ENCODE results near the gene HTT-AS. TPM values are rescaled to one million over a fixed set of nuclear protein-coding genes. Genes with fewer than 3 reads are reported as not detected.
"Not testable (repeated sequence)": the region's sequence is repeated elsewhere in the genome, so short reads cannot be mapped to it uniquely, and the experiment has no call there.

The HTT-AS gene
- total RNA-seq, 1 donor from 2014 or later = not detected

DNA sequence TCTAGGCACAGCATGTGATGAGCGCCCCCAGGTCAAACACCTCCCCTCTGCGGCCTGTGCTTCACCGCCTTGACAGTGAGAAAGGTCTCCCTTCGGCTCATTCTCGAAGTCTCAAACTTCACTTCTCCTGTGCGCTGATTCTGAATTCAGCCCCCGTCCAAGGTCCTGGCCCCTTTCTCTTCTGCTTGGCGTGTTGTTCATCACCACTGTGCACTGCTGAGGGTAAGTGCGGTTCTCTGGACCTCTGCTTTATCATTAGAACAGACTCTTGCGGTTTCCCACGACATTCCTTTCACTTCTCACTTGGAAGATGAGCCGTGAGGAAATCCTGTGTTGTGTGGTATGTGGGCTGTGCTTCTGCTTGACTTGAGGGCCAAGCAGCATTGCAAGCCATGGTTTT is 11.9 kb downstream of the HTT-AS start:
- H3K36me3 Mint-ChIP-seq (ENCODE audit: low read depth) = peaks cover 2% of the 10 kb centered on the region
- no peak overlapping the region for H3K4me3 Mint-ChIP-seq (ENCODE audit: unreplicated experiment)
- peaks cover 17% of the 10 kb centered on the region for H3K27me3 Mint-ChIP-seq (ENCODE audit: low read depth)
- DNase-seq (ENCODE audit: low spot score) = no peak
- peaks cover 5% of the 10 kb centered on the region for H3K9me3 Mint-ChIP-seq (ENCODE audit: low read depth)
- TF ChIP-seq, protein P1, sequence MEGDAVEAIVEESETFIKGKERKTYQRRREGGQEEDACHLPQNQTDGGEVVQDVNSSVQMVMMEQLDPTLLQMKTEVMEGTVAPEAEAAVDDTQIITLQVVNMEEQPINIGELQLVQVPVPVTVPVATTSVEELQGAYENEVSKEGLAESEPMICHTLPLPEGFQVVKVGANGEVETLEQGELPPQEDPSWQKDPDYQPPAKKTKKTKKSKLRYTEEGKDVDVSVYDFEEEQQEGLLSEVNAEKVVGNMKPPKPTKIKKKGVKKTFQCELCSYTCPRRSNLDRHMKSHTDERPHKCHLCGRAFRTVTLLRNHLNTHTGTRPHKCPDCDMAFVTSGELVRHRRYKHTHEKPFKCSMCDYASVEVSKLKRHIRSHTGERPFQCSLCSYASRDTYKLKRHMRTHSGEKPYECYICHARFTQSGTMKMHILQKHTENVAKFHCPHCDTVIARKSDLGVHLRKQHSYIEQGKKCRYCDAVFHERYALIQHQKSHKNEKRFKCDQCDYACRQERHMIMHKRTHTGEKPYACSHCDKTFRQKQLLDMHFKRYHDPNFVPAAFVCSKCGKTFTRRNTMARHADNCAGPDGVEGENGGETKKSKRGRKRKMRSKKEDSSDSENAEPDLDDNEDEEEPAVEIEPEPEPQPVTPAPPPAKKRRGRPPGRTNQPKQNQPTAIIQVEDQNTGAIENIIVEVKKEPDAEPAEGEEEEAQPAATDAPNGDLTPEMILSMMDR (IDR thresholded peaks at IDR 0.05) = no peak
- H3K4me1 Mint-ChIP-seq (ENCODE audit: low read depth) = no peaks in the 10 kb centered on the region
- H3K27ac Mint-ChIP-seq (ENCODE audit: unreplicated experiment) = no peak overlapping the region

DNA sequence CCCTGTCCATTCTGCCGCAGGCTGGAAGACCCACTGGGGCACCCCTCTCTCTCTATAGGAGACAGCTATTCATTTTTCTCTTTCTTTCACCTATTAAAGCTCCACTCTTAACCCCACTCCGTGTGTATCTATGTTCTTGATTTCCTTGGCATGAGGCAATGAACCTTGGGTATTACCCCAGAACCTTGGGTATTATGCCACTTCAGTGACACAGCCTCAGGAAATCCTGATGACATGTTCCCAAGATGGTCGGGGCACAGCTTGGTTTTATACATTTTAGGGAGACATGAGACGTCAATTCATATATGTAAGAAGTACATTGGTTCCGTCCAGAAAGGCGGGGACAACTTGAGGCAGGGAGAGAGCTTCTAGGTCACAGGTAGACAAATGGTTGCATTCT is 13.4 kb downstream of the HTT-AS start:
- TF ChIP-seq, protein P1 (IDR thresholded peaks at IDR 0.05) = no peak
- no peak overlapping the region for H3K4me3 Mint-ChIP-seq (ENCODE audit: unreplicated experiment)
- peaks cover 2% of the 10 kb centered on the region for H3K36me3 Mint-ChIP-seq (ENCODE audit: low read depth)
- DNase-seq (ENCODE audit: low spot score) = no peak
- no peaks in the 10 kb centered on the region for H3K4me1 Mint-ChIP-seq (ENCODE audit: low read depth)
- peaks cover 13% of the 10 kb centered on the region for H3K27me3 Mint-ChIP-seq (ENCODE audit: low read depth)
- no peak overlapping the region for H3K27ac Mint-ChIP-seq (ENCODE audit: unreplicated experiment)
- peaks cover 7% of the 10 kb centered on the region for H3K9me3 Mint-ChIP-seq (ENCODE audit: low read depth)

DNA sequence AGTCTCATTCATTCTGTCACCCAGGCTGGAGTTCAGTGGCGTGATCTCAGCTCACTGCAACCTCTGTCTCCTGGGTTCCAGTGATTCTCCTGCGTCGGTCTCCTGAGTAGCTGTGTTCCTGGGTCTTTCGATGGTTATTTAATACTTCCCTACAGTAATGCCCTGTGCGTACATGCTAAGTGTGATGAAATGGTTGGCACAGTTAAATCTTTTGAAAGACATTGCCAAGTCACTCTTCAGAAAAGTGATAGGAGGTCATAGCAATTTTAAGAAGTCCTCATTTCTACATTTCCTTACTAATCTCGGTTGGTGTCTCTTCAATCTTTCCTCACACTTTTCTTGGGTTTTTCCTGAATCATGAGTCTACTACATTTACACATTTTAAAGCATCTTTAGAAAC is 14.4 kb downstream of the HTT-AS start:
- peaks cover 5% of the 10 kb centered on the region for H3K36me3 Mint-ChIP-seq (ENCODE audit: low read depth)
- H3K4me3 Mint-ChIP-seq (ENCODE audit: unreplicated experiment) = no peak overlapping the region
- H3K27me3 Mint-ChIP-seq (ENCODE audit: low read depth) = peaks cover 11% of the 10 kb centered on the region
- H3K27ac Mint-ChIP-seq (ENCODE audit: unreplicated experiment) = no peak overlapping the region
- DNase-seq (ENCODE audit: low spot score) = no peak
- TF ChIP-seq, protein P1 (IDR thresholded peaks at IDR 0.05) = no peak
- H3K4me1 Mint-ChIP-seq (ENCODE audit: low read depth) = no peaks in the 10 kb centered on the region
- H3K9me3 Mint-ChIP-seq (ENCODE audit: low read depth) = peaks cover 14% of the 10 kb centered on the region

DNA sequence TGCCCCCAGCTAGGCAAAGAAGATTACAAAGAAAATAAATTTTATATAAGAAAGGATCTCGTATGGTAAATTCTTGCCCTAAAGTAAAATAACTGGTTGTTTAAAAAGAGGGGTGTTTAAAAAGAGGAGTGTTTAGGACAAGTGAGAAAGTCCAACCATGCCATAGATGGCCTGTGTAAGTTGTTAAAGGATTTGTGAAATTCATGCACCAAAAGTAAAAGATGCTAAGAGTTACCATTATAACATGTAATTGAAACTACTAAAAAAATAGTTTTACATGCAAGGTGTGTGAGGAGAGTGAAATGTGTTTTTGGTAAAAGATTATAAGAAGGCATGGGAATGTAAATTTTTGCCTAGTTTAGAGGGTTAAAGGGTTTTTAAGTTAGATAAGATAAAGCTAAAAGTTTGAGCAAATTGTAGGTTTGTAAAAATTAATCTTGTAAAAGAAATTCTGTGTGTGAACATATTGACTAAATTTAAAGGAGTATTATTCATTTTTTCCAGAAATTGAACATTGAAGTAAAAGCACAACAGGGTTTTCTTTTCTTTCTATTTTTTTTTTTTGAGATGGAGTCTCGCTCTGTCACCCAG is 20.1 kb downstream of the HTT-AS start:
- TF ChIP-seq, protein P1 (IDR thresholded peaks at IDR 0.05) = no peak
- Mint-ChIP-seq H3K9me3 (ENCODE audit: low read depth) (peaks cover 18% of the 10 kb centered on the region), H3K4me1 (ENCODE audit: low read depth) (peaks cover 3% of the 10 kb centered on the region), H3K4me3 (ENCODE audit: unreplicated experiment) (no peak overlapping the region), H3K36me3 (ENCODE audit: low read depth) (peaks cover 8% of the 10 kb centered on the region), H3K27ac (ENCODE audit: unreplicated experiment) (no peak overlapping the region), H3K27me3 (ENCODE audit: low read depth) (peaks cover 20% of the 10 kb centered on the region)
- no peak for DNase-seq (ENCODE audit: low spot score)

DNA sequence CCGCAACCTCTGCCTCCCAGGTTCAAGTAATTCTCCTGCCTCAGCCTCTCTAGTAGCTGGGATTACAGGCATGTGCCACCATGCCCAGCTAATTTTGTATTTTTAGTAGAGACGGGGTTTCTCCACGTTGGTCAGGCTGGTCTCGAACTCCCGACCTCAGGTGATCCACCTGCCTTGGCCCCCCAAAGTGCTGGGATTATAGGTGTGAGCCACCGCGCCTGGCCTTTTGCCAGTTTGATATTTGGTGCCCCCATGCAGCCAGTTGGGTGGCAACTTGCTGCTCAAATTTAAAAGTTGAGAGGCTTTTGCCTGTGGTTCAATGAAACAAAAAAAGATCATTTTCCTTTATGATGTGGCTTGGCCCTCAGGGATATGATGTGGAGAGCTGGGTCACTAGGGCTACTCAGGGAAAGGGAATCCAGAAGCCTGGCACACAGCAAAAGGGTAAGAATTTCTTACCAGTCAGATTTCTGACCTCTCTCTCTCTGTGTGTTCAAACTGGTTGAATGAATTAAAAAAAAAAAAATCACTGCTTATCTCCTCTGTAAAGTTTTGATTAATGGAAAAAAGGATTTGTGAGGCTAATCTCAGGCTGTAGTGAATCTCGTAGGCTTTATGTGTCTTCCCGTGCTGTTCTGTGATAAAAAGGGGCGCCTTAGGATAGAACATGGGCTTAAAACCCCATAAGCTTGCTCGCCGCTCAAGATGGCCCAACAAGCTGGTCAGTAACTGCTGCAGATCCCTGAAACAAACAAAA is 23.0 kb downstream of the HTT-AS start:
- Mint-ChIP-seq H3K27me3 (ENCODE audit: low read depth) (peaks cover 23% of the 10 kb centered on the region), H3K9me3 (ENCODE audit: low read depth) (peaks cover 14% of the 10 kb centered on the region)
- H3K4me3 Mint-ChIP-seq (ENCODE audit: unreplicated experiment); H3K36me3 Mint-ChIP-seq (ENCODE audit: low read depth); DNase-seq (ENCODE audit: low spot score); H3K4me1 Mint-ChIP-seq (ENCODE audit: low read depth); H3K27ac Mint-ChIP-seq (ENCODE audit: unreplicated experiment): not testable (repeated sequence)

Data from chondrocyte (in vitro differentiated cells).